ENCODE measurements around the gene CDK10.
"Not testable (repeated sequence)": the region's sequence is repeated elsewhere in the genome, so short reads cannot be mapped to it uniquely, and the experiment has no call there.

Gene CDK10

GRCh38 chr16:89660146-89660545 is 26.3 kb upstream of the CDK10 start:
- Histone ChIP-seq H2BK5ac (ENCODE audit: low read length) (no peak overlapping the region), H3K36me3 (ENCODE audit: control insufficient read depth, insufficient read depth, low read length) (peaks cover 5% of the 10 kb centered on the region), H3K23ac (ENCODE audit: low read length) (no peak overlapping the region), H4K8ac (ENCODE audit: low read depth, low read length) (no peak overlapping the region), H3K79me2 (ENCODE audit: control insufficient read depth, insufficient read depth, low read length) (peaks cover 14% of the 10 kb centered on the region), H3K9ac (ENCODE audit: low read length) (no peak overlapping the region), H3K4me1 (ENCODE audit: control insufficient read depth, low read depth, low read length) (peaks cover 2% of the 10 kb centered on the region), H3K4ac (ENCODE audit: low read depth, low read length) (no peak overlapping the region), H3K79me1 (ENCODE audit: low read length) (peaks cover 9% of the 10 kb centered on the region), H3K18ac (ENCODE audit: low read length) (no peak overlapping the region), H3K4me2 (ENCODE audit: low read length) (no peak overlapping the region), H3K4me3 (ENCODE audit: low read length) (no peak overlapping the region), H3K27ac (ENCODE audit: low read depth, low read length) (no peak overlapping the region), H4K5ac (ENCODE audit: low read length) (no peak overlapping the region), H3K56ac (ENCODE audit: low read length) (no peak overlapping the region), H3K27me3 (ENCODE audit: insufficient read depth, low read length, poor library complexity) (no peaks in the 10 kb centered on the region), H2AK5ac (ENCODE audit: low read length) (no peak overlapping the region), H2BK15ac (replicated peaks; ENCODE audit: low read depth) (no peak overlapping the region), H2BK120ac (ENCODE audit: low read depth, low read length) (no peak overlapping the region)
- WGBS (ENCODE audit: extremely low coverage, insufficient coverage, low lambda C conversion rate) = no CpG with 5 or more reads among the region's 7 CpGs
- DNase-seq = no peak

GRCh38 chr16:89661215-89661614 is 25.3 kb upstream of the CDK10 start:
- Histone ChIP-seq H3K56ac (ENCODE audit: low read length) (no peak overlapping the region), H2BK120ac (ENCODE audit: low read depth, low read length) (no peak overlapping the region), H3K18ac (ENCODE audit: low read length) (no peak overlapping the region), H3K4me2 (ENCODE audit: low read length) (no peak overlapping the region), H3K9ac (ENCODE audit: low read length) (no peak overlapping the region), H3K27me3 (ENCODE audit: insufficient read depth, low read length, poor library complexity) (no peaks in the 10 kb centered on the region), H3K79me2 (ENCODE audit: control insufficient read depth, insufficient read depth, low read length) (peaks cover 12% of the 10 kb centered on the region), H4K5ac (ENCODE audit: low read length) (no peak overlapping the region), H3K4me3 (ENCODE audit: low read length) (no peak overlapping the region), H2BK5ac (ENCODE audit: low read length) (no peak overlapping the region), H3K4ac (ENCODE audit: low read depth, low read length) (no peak overlapping the region), H3K36me3 (ENCODE audit: control insufficient read depth, insufficient read depth, low read length) (peaks cover 5% of the 10 kb centered on the region), H4K8ac (ENCODE audit: low read depth, low read length) (no peak overlapping the region), H3K27ac (ENCODE audit: low read depth, low read length) (no peak overlapping the region), H3K23ac (ENCODE audit: low read length) (no peak overlapping the region), H3K4me1 (ENCODE audit: control insufficient read depth, low read depth, low read length) (peaks cover 2% of the 10 kb centered on the region), H3K79me1 (ENCODE audit: low read length) (peaks cover 7% of the 10 kb centered on the region), H2BK15ac (replicated peaks; ENCODE audit: low read depth) (no peak overlapping the region), H2AK5ac (ENCODE audit: low read length) (no peak overlapping the region)
- WGBS (ENCODE audit: extremely low coverage, insufficient coverage, low lambda C conversion rate) = no CpG with 5 or more reads among the region's 9 CpGs
- no peak for DNase-seq

- not testable (repeated sequence) for H3K79me2 ChIP-seq (ENCODE audit: control insufficient read depth, insufficient read depth, low read length); H3K9ac ChIP-seq (ENCODE audit: low read length); H3K4me1 ChIP-seq (ENCODE audit: control insufficient read depth, low read depth, low read length); H3K4me2 ChIP-seq (ENCODE audit: low read length); H3K56ac ChIP-seq (ENCODE audit: low read length); H3K18ac ChIP-seq (ENCODE audit: low read length); H3K27me3 ChIP-seq (ENCODE audit: insufficient read depth, low read length, poor library complexity); H3K4ac ChIP-seq (ENCODE audit: low read depth, low read length); H4K8ac ChIP-seq (ENCODE audit: low read depth, low read length); H2AK5ac ChIP-seq (ENCODE audit: low read length); H3K23ac ChIP-seq (ENCODE audit: low read length); H2BK15ac ChIP-seq (replicated peaks; ENCODE audit: low read depth); H3K79me1 ChIP-seq (ENCODE audit: low read length); DNase-seq; H3K4me3 ChIP-seq (ENCODE audit: low read length); H3K27ac ChIP-seq (ENCODE audit: low read depth, low read length); H2BK120ac ChIP-seq (ENCODE audit: low read depth, low read length); H2BK5ac ChIP-seq (ENCODE audit: low read length); H4K5ac ChIP-seq (ENCODE audit: low read length); H3K36me3 ChIP-seq (ENCODE audit: control insufficient read depth, insufficient read depth, low read length)
- no CpG with 5 or more reads among the region's 11 CpGs for WGBS (ENCODE audit: extremely low coverage, insufficient coverage, low lambda C conversion rate)
Measured at GRCh38 chr16:89664238-89664637, 22.3 kb upstream of the CDK10 start.

- not testable (repeated sequence) for H3K79me1 ChIP-seq (ENCODE audit: low read length); H3K4me1 ChIP-seq (ENCODE audit: control insufficient read depth, low read depth, low read length); H3K56ac ChIP-seq (ENCODE audit: low read length); H2AK5ac ChIP-seq (ENCODE audit: low read length); H3K23ac ChIP-seq (ENCODE audit: low read length); H2BK15ac ChIP-seq (replicated peaks; ENCODE audit: low read depth); H3K9ac ChIP-seq (ENCODE audit: low read length); H3K79me2 ChIP-seq (ENCODE audit: control insufficient read depth, insufficient read depth, low read length); H3K4me2 ChIP-seq (ENCODE audit: low read length); H2BK120ac ChIP-seq (ENCODE audit: low read depth, low read length); H3K4me3 ChIP-seq (ENCODE audit: low read length); H3K18ac ChIP-seq (ENCODE audit: low read length); H3K27ac ChIP-seq (ENCODE audit: low read depth, low read length); H2BK5ac ChIP-seq (ENCODE audit: low read length); H4K8ac ChIP-seq (ENCODE audit: low read depth, low read length); H3K36me3 ChIP-seq (ENCODE audit: control insufficient read depth, insufficient read depth, low read length); H4K5ac ChIP-seq (ENCODE audit: low read length); H3K4ac ChIP-seq (ENCODE audit: low read depth, low read length); H3K27me3 ChIP-seq (ENCODE audit: insufficient read depth, low read length, poor library complexity)
- no CpG with 5 or more reads among the region's 7 CpGs for WGBS (ENCODE audit: extremely low coverage, insufficient coverage, low lambda C conversion rate)
- peak; percentile 61 for DNase-seq
Measured at GRCh38 chr16:89667000-89667399, 19.5 kb upstream of the CDK10 start.

GRCh38 chr16:89667633-89668032 is 18.9 kb upstream of the CDK10 start:
- no peak overlapping the region for H4K5ac ChIP-seq (ENCODE audit: low read length)
- H3K4me1 ChIP-seq (ENCODE audit: control insufficient read depth, low read depth, low read length) = no peaks in the 10 kb centered on the region
- H3K36me3 ChIP-seq (ENCODE audit: control insufficient read depth, insufficient read depth, low read length) = peaks cover 3% of the 10 kb centered on the region
- H3K4me2 ChIP-seq (ENCODE audit: low read length) = no peak overlapping the region
- H3K4ac ChIP-seq (ENCODE audit: low read depth, low read length) = no peak overlapping the region
- no peak overlapping the region for H3K18ac ChIP-seq (ENCODE audit: low read length)
- WGBS (ENCODE audit: extremely low coverage, insufficient coverage, low lambda C conversion rate) = no CpG with 5 or more reads among the region's 9 CpGs
- no peaks in the 10 kb centered on the region for H3K79me2 ChIP-seq (ENCODE audit: control insufficient read depth, insufficient read depth, low read length)
- no peak overlapping the region for H2BK120ac ChIP-seq (ENCODE audit: low read depth, low read length)
- no peak for DNase-seq
- H3K27ac ChIP-seq (ENCODE audit: low read depth, low read length) = no peak overlapping the region
- H2BK15ac ChIP-seq (replicated peaks; ENCODE audit: low read depth) = no peak overlapping the region
- no peak overlapping the region for H3K23ac ChIP-seq (ENCODE audit: low read length)
- no peak overlapping the region for H2AK5ac ChIP-seq (ENCODE audit: low read length)
- H3K79me1 ChIP-seq (ENCODE audit: low read length) = no peaks in the 10 kb centered on the region
- no peak overlapping the region for H4K8ac ChIP-seq (ENCODE audit: low read depth, low read length)
- no peak overlapping the region for H3K9ac ChIP-seq (ENCODE audit: low read length)
- no peaks in the 10 kb centered on the region for H3K27me3 ChIP-seq (ENCODE audit: insufficient read depth, low read length, poor library complexity)
- no peak overlapping the region for H3K4me3 ChIP-seq (ENCODE audit: low read length)
- no peak overlapping the region for H3K56ac ChIP-seq (ENCODE audit: low read length)
- no peak overlapping the region for H2BK5ac ChIP-seq (ENCODE audit: low read length)

GRCh38 chr16:89668790-89669158 is 17.7 kb upstream of the CDK10 start:
- no peak overlapping the region for H2BK15ac ChIP-seq (replicated peaks; ENCODE audit: low read depth)
- no peak overlapping the region for H3K18ac ChIP-seq (ENCODE audit: low read length)
- H3K9ac ChIP-seq (ENCODE audit: low read length) = no peak overlapping the region
- no peak overlapping the region for H2BK5ac ChIP-seq (ENCODE audit: low read length)
- H3K79me2 ChIP-seq (ENCODE audit: control insufficient read depth, insufficient read depth, low read length) = no peaks in the 10 kb centered on the region
- no peak overlapping the region for H3K56ac ChIP-seq (ENCODE audit: low read length)
- H3K4ac ChIP-seq (ENCODE audit: low read depth, low read length) = no peak overlapping the region
- H2BK120ac ChIP-seq (ENCODE audit: low read depth, low read length) = no peak overlapping the region
- H3K4me2 ChIP-seq (ENCODE audit: low read length) = no peak overlapping the region
- no peak overlapping the region for H3K4me3 ChIP-seq (ENCODE audit: low read length)
- no peak overlapping the region for H4K5ac ChIP-seq (ENCODE audit: low read length)
- DNase-seq = no peak
- no peak overlapping the region for H2AK5ac ChIP-seq (ENCODE audit: low read length)
- H4K8ac ChIP-seq (ENCODE audit: low read depth, low read length) = no peak overlapping the region
- H3K23ac ChIP-seq (ENCODE audit: low read length) = no peak overlapping the region
- WGBS (ENCODE audit: extremely low coverage, insufficient coverage, low lambda C conversion rate) = no CpG with 5 or more reads among the region's 5 CpGs
- H3K27ac ChIP-seq (ENCODE audit: low read depth, low read length) = no peak overlapping the region
- no peaks in the 10 kb centered on the region for H3K27me3 ChIP-seq (ENCODE audit: insufficient read depth, low read length, poor library complexity)
- H3K79me1 ChIP-seq (ENCODE audit: low read length) = no peaks in the 10 kb centered on the region
- H3K36me3 ChIP-seq (ENCODE audit: control insufficient read depth, insufficient read depth, low read length) = peaks cover 3% of the 10 kb centered on the region
- H3K4me1 ChIP-seq (ENCODE audit: control insufficient read depth, low read depth, low read length) = no peaks in the 10 kb centered on the region
